Keratinocyte (primary cell): ENCODE measurements around the gene RNF166. TPM values are rescaled to one million over a fixed set of nuclear protein-coding genes. Genes with fewer than 3 reads are reported as not detected.

Experiments used
- DNase-seq: peaks from one replicate; pipeline ENCODE4 v3.0.0-alpha.2; 2011; ENCODE audit warnings: low read depth, missing footprints, low spot score
- FAIRE-seq: peaks from 2 replicates; lab custom pipeline; 2011; peaks lifted over from hg19 to GRCh38; lab: Jason Lieb, UNC
- H2AFZ ChIP-seq: 2 replicates; pipeline ENCODE4 v1.6.0; 2012; ENCODE audit warnings: low read length, control low read depth, inconsistent platforms; ENCODE audit not compliant: control insufficient read depth
- H3K27ac ChIP-seq: 2 replicates; pipeline ENCODE4 v1.5.1; 2011; ENCODE audit warnings: low read length; ENCODE audit not compliant: control insufficient read depth, insufficient read depth
- H3K27me3 ChIP-seq: 3 replicates; pipeline ENCODE4 v1.6.0; 2011; ENCODE audit warnings: low read length; ENCODE audit not compliant: control insufficient read depth, insufficient read depth; ENCODE audit errors: extremely low read depth
- H3K36me3 ChIP-seq, 2 experiments: 2 replicates in 1 of 2; 3 replicates in 1 of 2; pipeline ENCODE4 v1.5.1; 2011; ENCODE audit warnings: low read length in 2 of 2, mild to moderate bottlenecking in 1 of 2; ENCODE audit not compliant: control insufficient read depth in 2 of 2, insufficient read depth in 2 of 2; ENCODE audit errors: extremely low read depth in 1 of 2
- H3K4me1 ChIP-seq: 3 replicates; pipeline ENCODE4 v1.5.1; 2011; ENCODE audit warnings: low read length; ENCODE audit not compliant: control insufficient read depth, insufficient read depth; ENCODE audit errors: extremely low read depth
- H3K4me2 ChIP-seq: 3 replicates; pipeline ENCODE4 v1.6.0; 2011; ENCODE audit warnings: low read depth, low read length; ENCODE audit not compliant: control insufficient read depth, insufficient read depth; ENCODE audit errors: extremely low read depth
- H3K4me3 ChIP-seq, 3 experiments: fragments of 200-600 bp in 1 of 3; sonication (generic) in 1 of 3; 2 replicates in 2 of 3; 3 replicates in 1 of 3; pipeline ENCODE4 v1.5.1; 2011 to 2016; ENCODE audit warnings: low read length in 3 of 3, mild to moderate bottlenecking in 3 of 3, control low read depth in 2 of 3, inconsistent platforms in 1 of 3, low read depth in 1 of 3, mixed read lengths in 1 of 3, mixed run types in 1 of 3, moderate library complexity in 1 of 3; ENCODE audit not compliant: control insufficient read depth in 2 of 3, insufficient read depth in 2 of 3; ENCODE audit errors: extremely low read depth in 1 of 3
- H3K79me2 ChIP-seq: 2 replicates; pipeline ENCODE4 v1.6.0; 2012; ENCODE audit warnings: low read length; ENCODE audit not compliant: control insufficient read depth, insufficient read depth
- H3K9ac ChIP-seq: 3 replicates; pipeline ENCODE4 v1.6.0; 2011; ENCODE audit warnings: low read length; ENCODE audit not compliant: control insufficient read depth, insufficient read depth; ENCODE audit errors: extremely low read depth
- H3K9me1 ChIP-seq: 3 replicates; pipeline ENCODE4 v1.6.0; 2011; ENCODE audit warnings: low read length; ENCODE audit not compliant: control insufficient read depth, insufficient read depth; ENCODE audit errors: extremely low read depth
- H3K9me3 ChIP-seq: 2 replicates; pipeline ENCODE4 v1.5.1; 2012; ENCODE audit warnings: low read depth, low read length; ENCODE audit not compliant: control insufficient read depth
- H4K20me1 ChIP-seq: 3 replicates; pipeline ENCODE4 v1.6.0; 2011; ENCODE audit warnings: low read length; ENCODE audit not compliant: control insufficient read depth, insufficient read depth; ENCODE audit errors: extremely low read depth
- EZH2 ChIP-seq: IDR thresholded peaks from one replicate; pipeline ENCODE4 v1.6.1; 2012; ENCODE audit warnings: inconsistent platforms, mild to moderate bottlenecking, low read length, moderate library complexity
- dilution Hi-C: fragments of 300-500 bp; cut with MboI; formaldehyde crosslinking; loops from one replicate; pipeline ENCODE4 v1.7.0; 2020; ENCODE audit warnings: low sequenced_read_pairs; ENCODE audit not compliant: extremely low pct_ligation_motif_present
- polyA plus RNA-seq, 5 experiments: library from polyadenylated mRNA; depleted of rRNA in 3 of 5; stranded (reverse) in 3 of 5; stranded (forward) in 1 of 5; unstranded in 1 of 5; fragments of >200 nt; gene quantifications; 1 replicate in 1 of 5; 2 replicates in 3 of 5; 3 replicates in 1 of 5; pipeline versions ENCODE4 v1.2.1 to v1.2.3, GENCODE V29; 2011 to 2012; ENCODE audit warnings: missing spikeins in 2 of 5, low read depth in 1 of 5, low replicate concordance in 1 of 5
- TF ChIP-seq, protein P1 (sequence below), 3 experiments: IDR thresholded peaks in 1 of 3; conservative IDR thresholded peaks in 1 of 3; optimal IDR thresholded peaks in 1 of 3; 2 replicates in 2 of 3; 3 replicates in 1 of 3; pipeline versions ENCODE3 to v1.5.1; 2011; ENCODE audit warnings: low read length in 3 of 3, mild to moderate bottlenecking in 3 of 3, moderate library complexity in 2 of 3, control low read depth in 1 of 3, inconsistent platforms in 1 of 3; ENCODE audit not compliant: insufficient read depth in 2 of 3; ENCODE audit errors: extremely low read depth in 1 of 3

The RNF166 gene
- polyA plus RNA-seq, 1 donor (not counting 4 experiments of a cell fraction or from before 2014, with no cell fraction given): 3.4 TPM

DNA sequence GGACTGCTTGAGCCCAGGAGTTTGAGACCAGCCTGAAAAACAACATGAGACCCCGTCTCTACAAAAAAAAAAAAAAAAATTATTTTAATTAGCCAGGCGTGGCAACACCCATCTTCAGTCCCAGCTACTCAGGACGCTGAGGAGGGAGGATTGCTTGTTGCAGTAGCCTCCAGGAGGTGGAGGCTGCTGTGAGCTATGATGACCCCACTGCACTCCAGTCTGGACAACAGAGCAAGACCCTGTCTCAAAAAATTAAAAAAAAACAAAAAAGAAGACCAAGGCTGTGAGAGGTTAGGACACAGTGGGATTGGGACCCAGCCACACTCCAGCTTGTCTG is 18.6 kb downstream of the RNF166 start:
- Histone ChIP-seq H3K4me3 (no peak overlapping the region), H3K4me1 (peaks cover 14% of the 10 kb centered on the region), H3K79me2 (no peaks in the 10 kb centered on the region), H3K4me2 (no peak overlapping the region), H3K27ac (no peak overlapping the region), H3K36me3 (no peaks in the 10 kb centered on the region), H2AFZ (no peak overlapping the region), H4K20me1 (peaks cover 2% of the 10 kb centered on the region), H3K9me3 (no peaks in the 10 kb centered on the region), H3K9ac (no peak overlapping the region), H3K27me3 (peaks cover 66% of the 10 kb centered on the region), H3K9me1 (no peaks in the 10 kb centered on the region)
- FAIRE-seq: no peak
- dilution Hi-C loops: no loop called here
- no peak for DNase-seq
- TF ChIP-seq EZH2: peak; percentile 9
- TF ChIP-seq, protein P1, sequence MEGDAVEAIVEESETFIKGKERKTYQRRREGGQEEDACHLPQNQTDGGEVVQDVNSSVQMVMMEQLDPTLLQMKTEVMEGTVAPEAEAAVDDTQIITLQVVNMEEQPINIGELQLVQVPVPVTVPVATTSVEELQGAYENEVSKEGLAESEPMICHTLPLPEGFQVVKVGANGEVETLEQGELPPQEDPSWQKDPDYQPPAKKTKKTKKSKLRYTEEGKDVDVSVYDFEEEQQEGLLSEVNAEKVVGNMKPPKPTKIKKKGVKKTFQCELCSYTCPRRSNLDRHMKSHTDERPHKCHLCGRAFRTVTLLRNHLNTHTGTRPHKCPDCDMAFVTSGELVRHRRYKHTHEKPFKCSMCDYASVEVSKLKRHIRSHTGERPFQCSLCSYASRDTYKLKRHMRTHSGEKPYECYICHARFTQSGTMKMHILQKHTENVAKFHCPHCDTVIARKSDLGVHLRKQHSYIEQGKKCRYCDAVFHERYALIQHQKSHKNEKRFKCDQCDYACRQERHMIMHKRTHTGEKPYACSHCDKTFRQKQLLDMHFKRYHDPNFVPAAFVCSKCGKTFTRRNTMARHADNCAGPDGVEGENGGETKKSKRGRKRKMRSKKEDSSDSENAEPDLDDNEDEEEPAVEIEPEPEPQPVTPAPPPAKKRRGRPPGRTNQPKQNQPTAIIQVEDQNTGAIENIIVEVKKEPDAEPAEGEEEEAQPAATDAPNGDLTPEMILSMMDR (optimal IDR thresholded peaks at IDR 0.05 in 1 of 3, IDR thresholded peaks at IDR 0.05 in 1 of 3, conservative IDR thresholded peaks at IDR 0.05 in 1 of 3; ENCODE audit: extremely low read depth in 1 of 3, insufficient read depth in 2 of 3, low read length in 3 of 3): no peak

DNA sequence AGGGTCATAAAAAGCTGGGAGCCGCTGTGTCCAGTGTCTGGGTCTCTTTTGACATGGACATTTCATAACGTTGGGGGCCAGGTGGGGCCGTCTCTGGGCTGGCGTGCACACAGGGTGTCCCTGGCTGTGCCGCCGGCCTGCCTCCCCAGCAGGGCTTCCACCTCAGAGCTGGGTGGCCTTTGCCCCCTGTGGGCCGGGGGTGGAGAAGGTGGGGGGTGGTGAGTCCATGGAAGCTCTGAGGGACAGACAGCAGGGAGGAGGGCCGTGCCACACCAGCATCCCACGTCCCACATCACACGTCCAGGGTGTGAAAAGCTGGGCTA is 19.0 kb downstream of the RNF166 start:
- no peak for TF ChIP-seq EZH2
- TF ChIP-seq, protein P1 (optimal IDR thresholded peaks at IDR 0.05 in 1 of 3, IDR thresholded peaks at IDR 0.05 in 1 of 3, conservative IDR thresholded peaks at IDR 0.05 in 1 of 3; ENCODE audit: extremely low read depth in 1 of 3, insufficient read depth in 2 of 3, low read length in 3 of 3): no peak
- Histone ChIP-seq H3K27me3 (peaks cover 63% of the 10 kb centered on the region), H3K36me3 (no peaks in the 10 kb centered on the region), H3K9ac (no peak overlapping the region), H3K79me2 (no peaks in the 10 kb centered on the region), H2AFZ (no peak overlapping the region), H3K4me1 (peaks cover 14% of the 10 kb centered on the region), H3K27ac (no peak overlapping the region), H4K20me1 (peaks cover 2% of the 10 kb centered on the region), H3K9me3 (no peaks in the 10 kb centered on the region), H3K9me1 (no peaks in the 10 kb centered on the region), H3K4me3 (no peak overlapping the region), H3K4me2 (no peak overlapping the region)
- dilution Hi-C loops: no loop called here
- FAIRE-seq (no peak), DNase-seq (no peak)
